Embryonic facial prominence (tissue), 1 donor: ENCODE data around the gene SLC6A3.

Source experiments
- DNase-seq: peaks from one replicate; pipeline ENCODE4 v3.0.0-alpha.2; 2016; ENCODE audit errors: extremely low spot score

SLC6A3 gene

GRCh38 chr5:1421521-1422341, 23.5 kb downstream of the SLC6A3 start:
- DNase-seq = no peak

GRCh38 chr5:1420211-1421195, 24.7 kb downstream of the SLC6A3 start:
- no peak for DNase-seq

- no peak for DNase-seq
These were observed 25.6 kb downstream of the SLC6A3 start for GRCh38 chr5:1419476-1420210.

- no peak for DNase-seq
These were observed 26.3 kb downstream of the SLC6A3 start for GRCh38 chr5:1418921-1419280.

GRCh38 chr5:1418238-1418920, 26.9 kb downstream of the SLC6A3 start:
- no peak for DNase-seq

- no peak for DNase-seq
These were observed 27.5 kb downstream of the SLC6A3 start for GRCh38 chr5:1417586-1418225.

- no peak for DNase-seq
These were observed 28.3 kb downstream of the SLC6A3 start for GRCh38 chr5:1416856-1417469.

- DNase-seq = no peak
These were observed 29.4 kb downstream of the SLC6A3 start for GRCh38 chr5:1415626-1416360.

- no peak for DNase-seq
These were observed 30.2 kb downstream of the SLC6A3 start for GRCh38 chr5:1415059-1415425.

GRCh38 chr5:1414311-1415058, 30.8 kb downstream of the SLC6A3 start:
- DNase-seq = no peak

GRCh38 chr5:1413611-1414241, 31.5 kb downstream of the SLC6A3 start:
- DNase-seq = no peak

GRCh38 chr5:1413211-1413610, 32.0 kb downstream of the SLC6A3 start:
- no peak for DNase-seq

GRCh38 chr5:1412621-1413020, 32.6 kb downstream of the SLC6A3 start:
- no peak for DNase-seq

- DNase-seq = no peak
These were observed 33.1 kb downstream of the SLC6A3 start for GRCh38 chr5:1412163-1412562.

GRCh38 chr5:1411099-1411498, 34.1 kb downstream of the SLC6A3 start:
- no peak for DNase-seq

GRCh38 chr5:1410156-1411014, 34.9 kb downstream of the SLC6A3 start:
- no peak for DNase-seq

GRCh38 chr5:1409381-1410110, 35.7 kb downstream of the SLC6A3 start:
- DNase-seq = no peak
